Renal cortical epithelial cell (primary cell): ENCODE measurements around the gene TSHZ2. TPM values are rescaled to one million over a fixed set of nuclear protein-coding genes. Genes with fewer than 3 reads are reported as not detected.
"Not testable (repeated sequence)": the region's sequence is repeated elsewhere in the genome, so short reads cannot be mapped to it uniquely, and the experiment has no call there.

Experiments used
- DNase-seq: peaks from one replicate; pipeline ENCODE4 v3.0.0-alpha.2; 2011; ENCODE audit warnings: low read depth
- total RNA-seq: library from RNA; depleted of rRNA; stranded (reverse); fragments of >200 nt; gene quantifications from 2 replicates; pipeline ENCODE4 v1.2.3, GENCODE V29; 2014

Gene TSHZ2
- total RNA-seq, 1 donor from 2014 or later: 0.30 TPM

- DNase-seq: no peak
Observed at GRCh38 chr20:52962183-52962582, 10.0 kb upstream of the TSHZ2 start.

- DNase-seq: no peak
Observed at GRCh38 chr20:52963131-52963530, 9.0 kb upstream of the TSHZ2 start.

- no peak for DNase-seq
Observed at GRCh38 chr20:52964131-52964530, 8.0 kb upstream of the TSHZ2 start.

- no peak for DNase-seq
Observed at GRCh38 chr20:52965380-52965779, 6.8 kb upstream of the TSHZ2 start.

GRCh38 chr20:52965819-52966218, 6.3 kb upstream of the TSHZ2 start:
- no peak for DNase-seq

GRCh38 chr20:52966543-52966942, 5.6 kb upstream of the TSHZ2 start:
- not testable (repeated sequence) for DNase-seq

- DNase-seq: no peak
Observed at GRCh38 chr20:52971498-52972189, 514 bp upstream of the TSHZ2 start.

- DNase-seq: no peak
Observed at GRCh38 chr20:52972965-52973819, 1.0 kb downstream of the TSHZ2 start.

GRCh38 chr20:52974179-52974594, 2.0 kb downstream of the TSHZ2 start:
- no peak for DNase-seq

- no peak for DNase-seq
Observed at GRCh38 chr20:52975029-52975732, 3.0 kb downstream of the TSHZ2 start.

GRCh38 chr20:52975803-52976531, 3.8 kb downstream of the TSHZ2 start:
- no peak for DNase-seq

- peak; percentile 22 for DNase-seq
Observed at GRCh38 chr20:52978851-52979250, 6.7 kb downstream of the TSHZ2 start.

GRCh38 chr20:52981051-52981450, 8.9 kb downstream of the TSHZ2 start:
- DNase-seq: no peak

GRCh38 chr20:52983726-52984450, 11.7 kb downstream of the TSHZ2 start:
- DNase-seq: no peak

- no peak for DNase-seq
Observed at GRCh38 chr20:52984451-52984810, 12.3 kb downstream of the TSHZ2 start.

- DNase-seq: no peak
Observed at GRCh38 chr20:52985687-52986086, 13.5 kb downstream of the TSHZ2 start.

- DNase-seq: no peak
Observed at GRCh38 chr20:52987295-52987694, 15.1 kb downstream of the TSHZ2 start.

GRCh38 chr20:52991830-52992229, 19.7 kb downstream of the TSHZ2 start:
- peak; percentile 44 for DNase-seq

GRCh38 chr20:52992632-52993031, 20.5 kb downstream of the TSHZ2 start:
- DNase-seq: peak; percentile 63

- DNase-seq: peak; percentile 65
Observed at GRCh38 chr20:52993076-52993475, 20.9 kb downstream of the TSHZ2 start.
